Measurements from ENCODE around the gene FCGR2B.
"Not testable (repeated sequence)": the region's sequence is repeated elsewhere in the genome, so short reads cannot be mapped to it uniquely, and the experiment has no call there.

FCGR2B gene

GRCh38 chr1:161639203-161639602 is 23.7 kb upstream of the FCGR2B start:
- H3K4me3 ChIP-seq (ENCODE audit: low read depth, low read length); DNase-seq (ENCODE audit: low read depth): not testable (repeated sequence)

DNA sequence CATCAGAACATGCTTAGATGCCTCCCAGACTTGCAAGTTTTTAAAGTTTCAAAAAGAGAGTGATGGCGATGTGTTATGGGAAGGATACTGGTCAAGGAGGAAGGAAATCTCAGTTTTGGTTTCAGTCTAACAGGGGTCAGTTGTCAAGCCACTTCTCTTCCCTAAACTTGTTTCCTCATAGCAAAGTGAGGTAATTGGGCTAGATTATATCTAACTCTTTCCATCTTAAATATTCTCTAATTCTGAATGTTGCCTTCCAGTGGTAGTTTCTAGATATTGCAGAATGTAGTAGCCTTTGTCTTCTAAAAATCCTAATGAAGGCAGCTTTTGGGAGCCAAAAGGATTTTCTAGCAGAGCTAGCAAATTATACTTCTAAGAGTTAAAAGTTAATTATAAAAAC is 20.2 kb upstream of the FCGR2B start:
- DNase-seq (ENCODE audit: low read depth), result peak; percentile 72
- TF ChIP-seq, protein P1, sequence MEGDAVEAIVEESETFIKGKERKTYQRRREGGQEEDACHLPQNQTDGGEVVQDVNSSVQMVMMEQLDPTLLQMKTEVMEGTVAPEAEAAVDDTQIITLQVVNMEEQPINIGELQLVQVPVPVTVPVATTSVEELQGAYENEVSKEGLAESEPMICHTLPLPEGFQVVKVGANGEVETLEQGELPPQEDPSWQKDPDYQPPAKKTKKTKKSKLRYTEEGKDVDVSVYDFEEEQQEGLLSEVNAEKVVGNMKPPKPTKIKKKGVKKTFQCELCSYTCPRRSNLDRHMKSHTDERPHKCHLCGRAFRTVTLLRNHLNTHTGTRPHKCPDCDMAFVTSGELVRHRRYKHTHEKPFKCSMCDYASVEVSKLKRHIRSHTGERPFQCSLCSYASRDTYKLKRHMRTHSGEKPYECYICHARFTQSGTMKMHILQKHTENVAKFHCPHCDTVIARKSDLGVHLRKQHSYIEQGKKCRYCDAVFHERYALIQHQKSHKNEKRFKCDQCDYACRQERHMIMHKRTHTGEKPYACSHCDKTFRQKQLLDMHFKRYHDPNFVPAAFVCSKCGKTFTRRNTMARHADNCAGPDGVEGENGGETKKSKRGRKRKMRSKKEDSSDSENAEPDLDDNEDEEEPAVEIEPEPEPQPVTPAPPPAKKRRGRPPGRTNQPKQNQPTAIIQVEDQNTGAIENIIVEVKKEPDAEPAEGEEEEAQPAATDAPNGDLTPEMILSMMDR (IDR thresholded peaks at IDR 0.05; ENCODE audit: low read depth, low read length), result peak; percentile 13

GRCh38 chr1:161643481-161644208 is 19.3 kb upstream of the FCGR2B start:
- peak; percentile 76 for DNase-seq (ENCODE audit: low read depth)
- peak overlapping the region; percentile 25 for H3K4me3 ChIP-seq (ENCODE audit: low read depth, low read length)

More for the DNA sequence above, 20.2 kb upstream of the FCGR2B start:
- not testable (repeated sequence) for H3K4me3 ChIP-seq (ENCODE audit: low read depth, low read length)

- DNase-seq (ENCODE audit: low read depth), result peak; percentile 16
- H3K4me3 ChIP-seq (ENCODE audit: low read depth, low read length), result not testable (repeated sequence)
Measured at GRCh38 chr1:161644855-161645254, 18.1 kb upstream of the FCGR2B start.

DNA sequence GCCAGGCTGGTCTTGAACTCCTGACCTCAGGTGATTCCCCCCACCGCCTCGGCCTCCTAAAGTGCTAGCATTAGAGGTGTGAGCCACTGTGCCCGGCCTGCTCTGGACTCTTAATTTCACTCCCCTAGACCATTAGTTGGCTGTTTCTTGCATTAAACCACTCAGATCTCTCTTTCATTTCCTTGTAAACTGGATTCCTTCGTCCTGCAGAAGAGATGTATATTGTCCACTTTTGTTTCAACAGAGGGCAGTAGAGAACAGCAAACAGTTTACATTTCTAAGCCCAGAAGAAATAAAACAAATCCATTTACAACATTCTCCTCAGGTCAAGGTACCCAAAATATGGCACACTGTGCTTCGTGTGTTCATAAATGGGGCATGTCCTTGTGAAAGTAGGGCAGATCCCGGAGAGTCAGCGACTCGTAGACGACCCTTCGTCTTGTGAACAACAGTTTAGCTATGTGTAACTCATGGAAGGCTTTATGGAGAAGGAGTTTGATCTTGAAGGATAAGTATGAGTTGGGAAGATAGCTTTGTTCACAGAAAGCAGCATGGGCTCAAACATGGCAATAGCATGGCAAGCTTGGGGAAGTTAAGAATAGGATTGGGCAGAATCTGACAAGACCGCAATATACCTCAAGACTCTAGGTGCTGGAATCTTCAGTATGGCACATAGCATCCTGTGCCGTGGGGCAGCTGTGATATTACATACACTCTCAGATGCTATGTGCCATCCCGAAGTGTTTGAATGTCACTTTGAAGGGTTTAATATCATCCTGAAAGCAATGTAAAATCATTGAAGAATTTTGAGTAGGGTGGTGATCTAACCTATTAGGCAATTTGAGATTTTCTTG is 15.2 kb upstream of the FCGR2B start:
- peak; percentile 62 for DNase-seq (ENCODE audit: low read depth)
- not testable (repeated sequence) for H3K4me3 ChIP-seq (ENCODE audit: low read depth, low read length)
- TF ChIP-seq, protein P1 (IDR thresholded peaks at IDR 0.05; ENCODE audit: low read depth, low read length), result peak; percentile 9

DNA sequence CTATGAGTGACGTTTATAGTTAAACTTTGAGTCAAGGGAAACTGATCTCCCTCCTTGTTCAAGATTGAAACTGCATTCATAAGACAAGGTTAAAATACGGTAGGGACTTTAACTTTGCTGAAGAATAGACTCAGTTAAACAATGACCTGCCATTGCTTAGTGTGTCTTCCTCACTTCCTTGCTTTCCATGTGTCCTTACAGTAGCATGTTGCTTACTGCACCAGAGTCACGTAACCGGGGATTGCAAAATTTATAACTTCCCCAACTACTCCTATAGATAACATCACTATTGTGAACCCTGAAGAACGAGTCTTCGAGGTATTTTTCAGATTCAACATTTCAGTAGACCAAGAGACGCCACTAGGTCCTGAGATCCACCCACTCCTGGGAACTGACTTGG is 9.4 kb upstream of the FCGR2B start:
- H3K4me3 ChIP-seq (ENCODE audit: low read depth, low read length); DNase-seq (ENCODE audit: low read depth): not testable (repeated sequence)

- DNase-seq (ENCODE audit: low read depth), result peak; percentile 26
Measured at GRCh38 chr1:161653971-161654370, 9.0 kb upstream of the FCGR2B start.

DNA sequence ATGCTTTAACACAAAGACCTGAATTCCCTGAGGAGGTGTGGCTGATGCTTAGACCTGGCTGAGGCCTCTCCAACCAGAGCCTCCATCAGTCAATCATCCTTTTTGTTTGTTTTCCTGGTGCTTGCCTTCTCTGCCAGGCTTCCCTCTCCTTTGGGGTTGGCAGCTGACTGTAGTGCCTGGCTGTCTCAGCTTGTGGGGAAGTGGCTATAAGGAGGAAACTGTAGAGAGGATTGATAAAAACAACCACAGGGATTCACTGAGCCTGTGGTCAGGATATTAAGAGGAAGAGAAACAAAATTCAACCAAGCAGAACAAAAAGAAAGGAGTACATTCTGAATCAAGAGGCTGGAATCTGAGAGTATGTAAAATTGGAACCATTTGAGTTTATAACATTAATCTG is 4.4 kb upstream of the FCGR2B start:
- not testable (repeated sequence) for DNase-seq (ENCODE audit: low read depth); H3K4me3 ChIP-seq (ENCODE audit: low read depth, low read length)

More at GRCh38 chr1:161653971-161654370, 9.0 kb upstream of the FCGR2B start:
- not testable (repeated sequence) for H3K4me3 ChIP-seq (ENCODE audit: low read depth, low read length)

DNA sequence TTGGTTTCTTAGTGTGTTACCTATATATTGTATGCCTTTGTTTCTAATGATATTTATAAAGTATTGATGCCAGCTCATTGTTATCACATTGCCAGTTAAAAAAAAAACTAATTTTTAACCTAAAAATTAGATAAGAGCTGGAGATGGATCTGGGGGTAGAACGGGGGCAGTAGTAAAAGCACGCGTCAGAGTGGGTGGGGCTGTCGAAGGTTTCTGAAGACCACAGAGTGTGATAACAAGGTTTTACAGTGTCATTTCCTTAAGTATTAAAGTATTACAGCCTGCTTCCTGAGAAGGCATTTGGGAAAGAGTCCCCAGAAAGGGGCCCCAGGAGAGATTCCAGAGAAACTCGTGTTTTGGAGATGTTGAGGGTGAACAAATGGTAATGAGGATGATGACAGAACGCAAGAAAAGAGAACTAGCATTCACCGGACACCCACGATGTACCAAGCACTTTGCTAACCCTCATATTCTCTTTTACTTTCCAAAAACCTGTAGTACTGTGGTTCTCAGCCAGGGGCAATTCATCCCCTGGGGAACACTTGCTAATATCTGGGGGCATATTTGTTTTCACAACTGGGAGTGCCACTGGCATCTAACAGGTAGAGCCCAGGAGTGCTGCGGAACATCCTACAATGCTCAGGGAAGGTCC is 1.2 kb upstream of the FCGR2B start:
- not testable (repeated sequence) for DNase-seq (ENCODE audit: low read depth); H3K4me3 ChIP-seq (ENCODE audit: low read depth, low read length)

DNA sequence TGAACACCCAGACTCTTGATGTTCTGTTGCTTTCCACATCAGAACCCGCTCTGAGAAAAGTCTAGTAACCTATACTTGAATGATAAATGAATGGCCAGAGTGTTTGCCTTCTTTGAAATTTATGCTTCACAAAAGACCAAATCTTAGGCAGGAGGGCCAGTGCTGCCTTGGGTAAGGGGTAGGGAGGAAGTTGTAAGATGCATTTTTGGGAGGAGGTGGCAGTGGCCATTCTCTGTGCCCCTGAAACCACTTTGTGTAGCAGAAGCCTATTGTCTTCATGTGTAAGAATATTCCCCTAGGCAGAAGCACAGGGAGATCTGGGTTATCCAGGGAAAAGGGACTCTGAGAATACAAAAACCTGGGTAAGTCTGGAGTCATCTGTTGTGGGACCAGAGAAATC is 626 bp downstream of the FCGR2B start:
- not testable (repeated sequence) for H3K4me3 ChIP-seq (ENCODE audit: low read depth, low read length); DNase-seq (ENCODE audit: low read depth)

GRCh38 chr1:161664689-161665088 is 1.7 kb downstream of the FCGR2B start:
- H3K4me3 ChIP-seq (ENCODE audit: low read depth, low read length); DNase-seq (ENCODE audit: low read depth): not testable (repeated sequence)

- not testable (repeated sequence) for H3K4me3 ChIP-seq (ENCODE audit: low read depth, low read length); DNase-seq (ENCODE audit: low read depth)
Measured at GRCh38 chr1:161671045-161672020, 8.4 kb downstream of the FCGR2B start.

DNA sequence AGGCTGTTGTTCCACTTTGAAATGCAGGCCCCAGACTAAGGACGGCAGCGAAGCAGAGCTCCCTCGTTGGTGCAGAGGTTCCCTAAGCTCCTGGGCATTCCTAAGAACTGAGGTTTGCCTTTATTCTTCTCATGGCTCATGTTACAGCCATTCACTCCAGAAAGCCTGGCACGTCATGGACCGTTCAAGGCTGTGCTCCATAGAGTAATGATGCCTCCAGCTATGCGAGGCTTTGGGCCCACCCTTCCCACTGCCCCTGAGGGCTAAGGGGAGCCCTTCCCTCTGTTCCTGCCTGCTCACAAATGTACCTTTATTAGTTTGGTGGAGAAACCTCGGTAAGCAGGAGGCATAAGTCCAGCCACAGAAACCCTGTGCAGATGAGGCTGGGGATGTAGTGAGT is 10.5 kb downstream of the FCGR2B start:
- not testable (repeated sequence) for DNase-seq (ENCODE audit: low read depth); H3K4me3 ChIP-seq (ENCODE audit: low read depth, low read length)

GRCh38 chr1:161674447-161674846 is 11.5 kb downstream of the FCGR2B start:
- DNase-seq (ENCODE audit: low read depth); H3K4me3 ChIP-seq (ENCODE audit: low read depth, low read length): not testable (repeated sequence)

- not testable (repeated sequence) for H3K4me3 ChIP-seq (ENCODE audit: low read depth, low read length)
Measured at GRCh38 chr1:161674908-161675307, 12.0 kb downstream of the FCGR2B start.

More at GRCh38 chr1:161674908-161675307, 12.0 kb downstream of the FCGR2B start:
- not testable (repeated sequence) for DNase-seq (ENCODE audit: low read depth)

Data from NB4 (cell line).